Chondrocyte (in vitro differentiated cells): ENCODE data around the gene KIF26B. TPM values are rescaled to one million over a fixed set of nuclear protein-coding genes. Genes with fewer than 3 reads are reported as not detected.

ENCODE experiments used
- DNase-seq: peaks from one replicate; pipeline ENCODE4 v3.0.0; 2021; ENCODE audit warnings: mixed read lengths, low spot score
- H3K27ac Mint-ChIP-seq: one replicate; pipeline ENCODE4 v1.8.0; 2021; ENCODE audit warnings: mild to moderate bottlenecking, moderate library complexity, mixed read lengths; ENCODE audit not compliant: unreplicated experiment
- H3K27me3 Mint-ChIP-seq: 2 replicates; pipeline ENCODE4 v1.8.0; 2021; ENCODE audit warnings: low read depth, mixed read lengths
- H3K36me3 Mint-ChIP-seq: 2 replicates; pipeline ENCODE4 v1.8.0; 2021; ENCODE audit warnings: low read depth, mixed read lengths
- H3K4me1 Mint-ChIP-seq: 2 replicates; pipeline ENCODE4 v1.8.0; 2021; ENCODE audit warnings: low read depth, mild to moderate bottlenecking, mixed read lengths
- H3K4me3 Mint-ChIP-seq: one replicate; pipeline ENCODE4 v1.8.0; 2021; ENCODE audit warnings: mild to moderate bottlenecking, moderate library complexity, mixed read lengths; ENCODE audit not compliant: unreplicated experiment
- H3K9me3 Mint-ChIP-seq: 2 replicates; pipeline ENCODE4 v1.8.0; 2021; ENCODE audit warnings: low read depth, mixed read lengths
- total RNA-seq: library from RNA; stranded (reverse); gene quantifications from 3 replicates; pipeline ENCODE4 v1.2.1, GENCODE V29; 2021
- TF ChIP-seq, protein P1 (sequence below): fragments of 200-600 bp; sonication (generic); IDR thresholded peaks from 2 replicates; pipeline ENCODE4 v1.5.0; 2021; ENCODE audit warnings: antibody characterized with exemption, mild to moderate bottlenecking, moderate library complexity

KIF26B gene
- total RNA-seq, 1 donor from 2014 or later = 47.0 TPM

DNA sequence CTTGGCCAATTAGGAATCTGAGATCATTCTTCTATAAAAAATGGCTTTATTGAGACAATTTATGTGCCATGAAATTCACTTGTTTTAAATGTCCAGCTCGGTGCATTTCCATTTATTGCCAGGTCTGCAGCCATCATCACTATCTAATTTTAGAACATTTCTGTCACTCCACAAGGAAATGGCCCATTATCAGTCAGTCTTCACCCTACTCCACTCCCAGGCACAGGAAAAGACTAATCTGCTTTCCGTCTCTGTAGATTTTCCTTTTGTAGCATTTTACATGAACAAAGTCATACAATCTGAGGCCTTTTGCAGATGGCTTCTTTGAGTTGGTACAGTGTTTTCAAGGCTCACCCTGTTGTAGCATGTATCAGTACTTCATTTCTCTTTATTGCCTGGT lies 27.2 kb downstream of the KIF26B start:
- Mint-ChIP-seq H3K9me3 (no peaks in the 10 kb centered on the region), H3K4me1 (peaks cover 20% of the 10 kb centered on the region), H3K27me3 (no peaks in the 10 kb centered on the region), H3K27ac (no peak overlapping the region), H3K36me3 (peaks cover 3% of the 10 kb centered on the region), H3K4me3 (no peak overlapping the region)
- TF ChIP-seq, protein P1, sequence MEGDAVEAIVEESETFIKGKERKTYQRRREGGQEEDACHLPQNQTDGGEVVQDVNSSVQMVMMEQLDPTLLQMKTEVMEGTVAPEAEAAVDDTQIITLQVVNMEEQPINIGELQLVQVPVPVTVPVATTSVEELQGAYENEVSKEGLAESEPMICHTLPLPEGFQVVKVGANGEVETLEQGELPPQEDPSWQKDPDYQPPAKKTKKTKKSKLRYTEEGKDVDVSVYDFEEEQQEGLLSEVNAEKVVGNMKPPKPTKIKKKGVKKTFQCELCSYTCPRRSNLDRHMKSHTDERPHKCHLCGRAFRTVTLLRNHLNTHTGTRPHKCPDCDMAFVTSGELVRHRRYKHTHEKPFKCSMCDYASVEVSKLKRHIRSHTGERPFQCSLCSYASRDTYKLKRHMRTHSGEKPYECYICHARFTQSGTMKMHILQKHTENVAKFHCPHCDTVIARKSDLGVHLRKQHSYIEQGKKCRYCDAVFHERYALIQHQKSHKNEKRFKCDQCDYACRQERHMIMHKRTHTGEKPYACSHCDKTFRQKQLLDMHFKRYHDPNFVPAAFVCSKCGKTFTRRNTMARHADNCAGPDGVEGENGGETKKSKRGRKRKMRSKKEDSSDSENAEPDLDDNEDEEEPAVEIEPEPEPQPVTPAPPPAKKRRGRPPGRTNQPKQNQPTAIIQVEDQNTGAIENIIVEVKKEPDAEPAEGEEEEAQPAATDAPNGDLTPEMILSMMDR = no peak
- DNase-seq = no peak

DNA sequence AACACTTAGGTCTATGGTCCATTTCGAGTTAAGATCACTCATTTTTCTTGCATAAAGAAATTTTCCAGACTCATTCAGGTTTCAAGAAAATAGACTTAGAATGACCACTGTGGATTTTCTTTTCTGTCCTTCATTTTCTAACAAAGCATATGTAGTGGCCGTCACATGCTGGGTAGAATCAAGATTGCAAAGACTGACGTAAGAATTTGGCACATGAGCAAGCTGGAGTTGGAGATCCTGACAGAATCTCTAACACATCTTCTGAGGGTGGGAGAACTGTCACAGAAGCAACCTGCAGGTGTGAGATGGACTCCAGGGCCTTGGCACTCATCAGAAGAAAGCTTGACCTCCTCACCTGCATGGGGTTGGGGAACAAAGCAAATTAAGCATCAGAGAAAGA lies 28.6 kb downstream of the KIF26B start:
- TF ChIP-seq, protein P1 = no peak
- no peak overlapping the region for H3K4me3 Mint-ChIP-seq
- DNase-seq = no peak

DNA sequence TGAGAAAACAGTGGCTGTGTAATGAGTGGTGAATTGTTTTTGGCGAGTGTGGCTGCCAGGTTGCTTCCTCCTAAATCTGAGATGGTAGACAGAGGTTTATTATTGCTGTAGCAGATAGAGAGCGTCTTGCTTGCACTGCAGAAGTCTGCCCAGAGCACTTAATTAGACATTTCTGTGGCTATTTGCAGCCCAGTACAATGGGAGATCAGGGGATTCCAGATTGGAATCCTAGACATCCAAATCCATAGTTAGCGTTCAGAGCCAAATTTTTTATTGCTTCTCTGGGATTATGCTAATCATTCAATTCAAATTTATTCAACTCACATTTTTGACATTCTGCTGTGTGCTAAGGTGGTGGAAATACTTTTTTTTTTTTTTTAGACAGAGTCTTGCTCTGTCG lies 30.0 kb downstream of the KIF26B start:
- Mint-ChIP-seq H3K4me3 (no peak overlapping the region), H3K4me1 (peaks cover 26% of the 10 kb centered on the region), H3K27me3 (no peaks in the 10 kb centered on the region), H3K27ac (no peak overlapping the region), H3K36me3 (peaks cover 10% of the 10 kb centered on the region), H3K9me3 (no peaks in the 10 kb centered on the region)
- no peak for DNase-seq
- TF ChIP-seq, protein P1 = no peak

More for the DNA sequence above, 28.6 kb downstream of the KIF26B start:
- Mint-ChIP-seq H3K27me3 (no peaks in the 10 kb centered on the region), H3K9me3 (no peaks in the 10 kb centered on the region), H3K36me3 (peaks cover 10% of the 10 kb centered on the region), H3K4me1 (peaks cover 21% of the 10 kb centered on the region), H3K27ac (no peak overlapping the region)

DNA sequence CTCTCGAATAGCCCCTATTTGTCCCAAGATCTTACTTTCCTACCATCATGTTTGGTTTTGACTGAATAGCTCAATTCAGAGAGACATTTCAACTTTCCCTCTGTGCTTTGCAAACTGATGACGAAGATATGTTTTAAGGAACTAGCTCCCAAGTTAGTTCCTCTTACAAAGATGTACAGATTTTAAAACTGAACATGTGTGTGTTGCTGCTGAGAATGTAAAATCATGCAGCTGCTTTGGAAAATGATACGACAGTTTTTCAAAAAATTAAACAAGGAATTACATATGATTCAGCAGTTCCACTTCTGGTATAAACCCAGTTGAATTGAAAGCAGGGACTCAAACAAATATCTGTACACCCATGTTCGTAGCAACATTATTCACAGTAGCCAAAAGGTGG lies 33.6 kb downstream of the KIF26B start:
- peaks cover 7% of the 10 kb centered on the region for H3K36me3 Mint-ChIP-seq
- H3K9me3 Mint-ChIP-seq = no peaks in the 10 kb centered on the region
- H3K27ac Mint-ChIP-seq = no peak overlapping the region

DNA sequence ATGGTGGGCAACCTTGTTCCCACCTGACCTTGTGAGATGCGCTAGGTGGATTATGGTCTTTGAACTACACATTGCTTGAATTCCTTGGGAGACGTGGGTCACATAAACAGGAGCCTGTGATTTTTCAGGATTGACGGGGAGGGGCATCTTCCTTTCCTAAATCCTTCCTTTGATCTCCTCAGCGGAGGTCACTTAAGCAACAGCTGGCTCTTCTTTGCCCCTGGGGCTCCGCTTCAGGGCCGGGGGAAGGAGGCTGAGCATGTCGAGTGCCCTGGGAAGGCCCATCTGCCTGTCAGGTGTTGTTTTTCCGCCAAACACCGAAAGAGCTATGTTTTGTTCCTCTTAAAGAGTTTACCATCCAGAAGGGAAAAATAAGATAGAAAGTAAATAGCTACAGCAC lies 40.6 kb downstream of the KIF26B start:
- H3K36me3 Mint-ChIP-seq = peaks cover 7% of the 10 kb centered on the region
- no peaks in the 10 kb centered on the region for H3K27me3 Mint-ChIP-seq
- H3K27ac Mint-ChIP-seq = no peak overlapping the region
- H3K4me1 Mint-ChIP-seq = peaks cover 18% of the 10 kb centered on the region
- no peak overlapping the region for H3K4me3 Mint-ChIP-seq
- no peak for DNase-seq
- TF ChIP-seq, protein P1 = no peak
- H3K9me3 Mint-ChIP-seq = no peaks in the 10 kb centered on the region

More for the DNA sequence above, 33.6 kb downstream of the KIF26B start:
- Mint-ChIP-seq H3K4me1 (peaks cover 10% of the 10 kb centered on the region), H3K27me3 (no peaks in the 10 kb centered on the region), H3K4me3 (no peak overlapping the region)
- no peak for DNase-seq
- TF ChIP-seq, protein P1 = no peak
